Hepatocyte (in vitro differentiated cells): ENCODE data around the gene CNTN4.

Experiments
- EZH2 ChIP-seq: fragments of 200-600 bp; sonication (generic); IDR thresholded peaks from 2 replicates; pipeline ENCODE4 v1.6.1; 2016; ENCODE audit warnings: antibody characterized with exemption, mild to moderate bottlenecking, borderline replicate concordance
- EZH2phosphoT487 ChIP-seq: fragments of 200-600 bp; sonication (generic); IDR thresholded peaks from one replicate; pipeline ENCODE4 v1.6.1; 2018; ENCODE audit warnings: antibody characterized with exemption, mild to moderate bottlenecking, low read depth, moderate library complexity; ENCODE audit not compliant: unreplicated experiment, severe bottlenecking
- TF ChIP-seq, protein P1 (sequence below): fragments of 200-600 bp; sonication (generic); IDR thresholded peaks from 2 replicates; pipeline ENCODE4 v1.5.1; 2016; ENCODE audit warnings: antibody characterized with exemption, mild to moderate bottlenecking; ENCODE audit not compliant: poor library complexity

GRCh38 chr3:2583046-2583445 is 484.4 kb downstream of the CNTN4 start:
- TF ChIP-seq, protein P1, sequence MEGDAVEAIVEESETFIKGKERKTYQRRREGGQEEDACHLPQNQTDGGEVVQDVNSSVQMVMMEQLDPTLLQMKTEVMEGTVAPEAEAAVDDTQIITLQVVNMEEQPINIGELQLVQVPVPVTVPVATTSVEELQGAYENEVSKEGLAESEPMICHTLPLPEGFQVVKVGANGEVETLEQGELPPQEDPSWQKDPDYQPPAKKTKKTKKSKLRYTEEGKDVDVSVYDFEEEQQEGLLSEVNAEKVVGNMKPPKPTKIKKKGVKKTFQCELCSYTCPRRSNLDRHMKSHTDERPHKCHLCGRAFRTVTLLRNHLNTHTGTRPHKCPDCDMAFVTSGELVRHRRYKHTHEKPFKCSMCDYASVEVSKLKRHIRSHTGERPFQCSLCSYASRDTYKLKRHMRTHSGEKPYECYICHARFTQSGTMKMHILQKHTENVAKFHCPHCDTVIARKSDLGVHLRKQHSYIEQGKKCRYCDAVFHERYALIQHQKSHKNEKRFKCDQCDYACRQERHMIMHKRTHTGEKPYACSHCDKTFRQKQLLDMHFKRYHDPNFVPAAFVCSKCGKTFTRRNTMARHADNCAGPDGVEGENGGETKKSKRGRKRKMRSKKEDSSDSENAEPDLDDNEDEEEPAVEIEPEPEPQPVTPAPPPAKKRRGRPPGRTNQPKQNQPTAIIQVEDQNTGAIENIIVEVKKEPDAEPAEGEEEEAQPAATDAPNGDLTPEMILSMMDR, result no peak
- TF ChIP-seq EZH2 (no peak), EZH2phosphoT487 (no peak)
